ENCODE data around the gene HLA-DRA.

- no peak for TF ChIP-seq CTCF (IDR thresholded peaks at IDR 0.05)
- no peak for TF ChIP-seq POLR2A (IDR thresholded peaks at IDR 0.05)
- TF ChIP-seq POLR2AphosphoS5 (IDR thresholded peaks at IDR 0.05): no peak
Observed at GRCh38 chr6:32447932-32448331, 8.2 kb downstream of the HLA-DRA start.
